KMS-11 (cell line): ENCODE measurements around the gene VWA7.

ENCODE experiments used
- H2AFZ ChIP-seq: fragments of 200-600 bp; sonication (generic); 2 replicates; pipeline ENCODE4 v1.6.1; 2016; ENCODE audit warnings: antibody characterized with exemption, mixed run types, low read depth
- H3K27ac ChIP-seq: fragments of 200-600 bp; sonication (generic); 2 replicates; pipeline ENCODE4 v1.6.1; 2016; ENCODE audit warnings: mild to moderate bottlenecking, mixed run types
- H3K27me3 ChIP-seq: fragments of 200-600 bp; sonication (generic); 2 replicates; pipeline ENCODE4 v1.6.1; 2017; ENCODE audit warnings: mild to moderate bottlenecking, low read depth, mixed run types, moderate library complexity; ENCODE audit not compliant: insufficient read depth
- H3K36me3 ChIP-seq: fragments of 200-600 bp; sonication (generic); 2 replicates; pipeline ENCODE4 v1.6.1; 2017; ENCODE audit warnings: mild to moderate bottlenecking, mixed run types; ENCODE audit not compliant: insufficient read depth
- H3K4me1 ChIP-seq: fragments of 200-600 bp; sonication (generic); 2 replicates; pipeline ENCODE4 v1.6.1; 2016; ENCODE audit warnings: mild to moderate bottlenecking, low read depth, mixed run types; ENCODE audit not compliant: poor library complexity, severe bottlenecking
- H3K4me2 ChIP-seq: fragments of 200-600 bp; sonication (generic); 2 replicates; pipeline ENCODE4 v1.7.0; 2016; ENCODE audit warnings: mild to moderate bottlenecking, mixed run types
- H3K4me3 ChIP-seq: fragments of 200-600 bp; sonication (generic); IDR thresholded peaks from 2 replicates; pipeline ENCODE4 v1.6.1; 2017; ENCODE audit warnings: low read depth, low read length, mixed read lengths; ENCODE audit not compliant: insufficient read depth
- H3K79me2 ChIP-seq: fragments of 200-600 bp; sonication (generic); 2 replicates; pipeline ENCODE4 v1.6.1; 2016; ENCODE audit warnings: low read depth, mixed run types; ENCODE audit not compliant: insufficient read depth
- H3K9ac ChIP-seq: fragments of 200-600 bp; sonication (generic); 2 replicates; pipeline ENCODE4 v1.6.1; 2016; ENCODE audit warnings: mild to moderate bottlenecking, mixed run types
- H4K20me1 ChIP-seq: fragments of 200-600 bp; sonication (generic); 2 replicates; pipeline ENCODE4 v1.6.1; 2016; ENCODE audit warnings: mild to moderate bottlenecking, mixed run types; ENCODE audit not compliant: insufficient read depth
- TF ChIP-seq, protein P1 (sequence below): fragments of 200-600 bp; sonication (generic); conservative IDR thresholded peaks from 2 replicates; pipeline ENCODE4 v1.6.1; 2017; ENCODE audit warnings: low read depth, mild to moderate bottlenecking, antibody characterized with exemption, low read length, moderate library complexity, mixed read lengths

The VWA7 gene

DNA sequence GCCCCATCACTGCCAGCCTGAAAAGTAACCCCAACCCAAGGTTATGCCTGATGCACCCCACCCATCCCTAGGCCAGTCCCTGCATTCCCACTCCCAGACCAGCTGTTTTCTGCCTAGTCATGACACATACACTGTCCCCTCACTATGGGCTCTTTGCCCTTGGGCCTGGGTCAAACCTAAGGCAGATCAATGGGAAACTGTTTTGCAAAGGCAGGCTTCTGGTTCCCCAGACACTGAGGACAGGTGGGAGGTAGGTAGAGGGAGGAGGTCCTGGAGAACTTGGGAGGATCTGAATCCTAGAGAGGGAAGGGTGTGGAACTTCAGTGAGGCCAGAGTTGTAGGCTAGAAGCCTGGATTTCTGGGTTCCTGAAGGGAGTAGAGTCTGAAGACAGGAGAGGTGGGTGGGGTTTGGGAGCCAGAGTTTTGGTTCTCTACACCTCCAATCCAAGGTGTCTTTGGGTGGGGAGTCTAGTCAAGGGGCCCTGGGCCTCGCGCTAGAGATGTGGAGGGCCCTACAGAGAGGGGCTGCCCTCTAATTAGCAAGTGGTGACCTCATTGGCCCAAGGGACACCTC, 42.8 kb downstream of the VWA7 start:
- no peak overlapping the region for H3K4me3 ChIP-seq
- H3K4me1 ChIP-seq, result peaks cover 42% of the 10 kb centered on the region
- H3K36me3 ChIP-seq, result peaks cover 7% of the 10 kb centered on the region; the same call in 1 of the 2 replicates

DNA sequence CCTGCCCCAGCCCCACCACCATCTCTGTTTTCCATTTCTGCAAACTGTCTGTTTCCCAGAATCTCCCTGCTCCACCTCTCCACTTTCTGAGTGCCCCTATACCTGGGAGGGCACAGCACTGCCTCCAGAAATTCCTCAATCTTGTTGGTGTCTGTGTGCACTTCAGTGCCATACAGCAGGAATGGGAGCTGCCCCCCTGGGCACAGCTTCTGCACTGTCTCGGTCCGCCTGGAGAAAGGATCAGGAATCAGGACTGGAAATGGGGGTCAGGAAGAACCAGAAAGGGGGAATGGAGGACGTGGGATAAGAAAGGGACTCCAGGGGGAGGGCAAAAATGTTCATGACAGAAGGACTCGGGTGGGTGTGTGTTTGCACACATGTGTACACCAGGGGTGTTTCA, 43.4 kb downstream of the VWA7 start:
- Histone ChIP-seq H3K79me2 (peaks cover 39% of the 10 kb centered on the region), H3K4me2 (peak overlapping the region; percentile 100), H3K4me1 (peaks cover 39% of the 10 kb centered on the region), H3K27me3 (no peaks in the 10 kb centered on the region), H4K20me1 (no peaks in the 10 kb centered on the region), H3K4me3 (no peak overlapping the region), H3K9ac (no peak overlapping the region; the same call in 1 of the 2 replicates), H3K27ac (peak overlapping the region; percentile 100; the same call in 1 of the 2 replicates), H3K36me3 (peaks cover 7% of the 10 kb centered on the region; the same call in 1 of the 2 replicates), H2AFZ (no peak overlapping the region)
- TF ChIP-seq, protein P1, sequence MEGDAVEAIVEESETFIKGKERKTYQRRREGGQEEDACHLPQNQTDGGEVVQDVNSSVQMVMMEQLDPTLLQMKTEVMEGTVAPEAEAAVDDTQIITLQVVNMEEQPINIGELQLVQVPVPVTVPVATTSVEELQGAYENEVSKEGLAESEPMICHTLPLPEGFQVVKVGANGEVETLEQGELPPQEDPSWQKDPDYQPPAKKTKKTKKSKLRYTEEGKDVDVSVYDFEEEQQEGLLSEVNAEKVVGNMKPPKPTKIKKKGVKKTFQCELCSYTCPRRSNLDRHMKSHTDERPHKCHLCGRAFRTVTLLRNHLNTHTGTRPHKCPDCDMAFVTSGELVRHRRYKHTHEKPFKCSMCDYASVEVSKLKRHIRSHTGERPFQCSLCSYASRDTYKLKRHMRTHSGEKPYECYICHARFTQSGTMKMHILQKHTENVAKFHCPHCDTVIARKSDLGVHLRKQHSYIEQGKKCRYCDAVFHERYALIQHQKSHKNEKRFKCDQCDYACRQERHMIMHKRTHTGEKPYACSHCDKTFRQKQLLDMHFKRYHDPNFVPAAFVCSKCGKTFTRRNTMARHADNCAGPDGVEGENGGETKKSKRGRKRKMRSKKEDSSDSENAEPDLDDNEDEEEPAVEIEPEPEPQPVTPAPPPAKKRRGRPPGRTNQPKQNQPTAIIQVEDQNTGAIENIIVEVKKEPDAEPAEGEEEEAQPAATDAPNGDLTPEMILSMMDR, result no peak

More for the DNA sequence above, 42.8 kb downstream of the VWA7 start:
- Histone ChIP-seq H2AFZ (no peak overlapping the region), H4K20me1 (no peaks in the 10 kb centered on the region), H3K27ac (peak overlapping the region; percentile 100; the same call in 1 of the 2 replicates), H3K9ac (peak overlapping the region; percentile 81; the same call in 1 of the 2 replicates), H3K27me3 (no peaks in the 10 kb centered on the region), H3K79me2 (peaks cover 39% of the 10 kb centered on the region), H3K4me2 (peak overlapping the region; percentile 100)
- TF ChIP-seq, protein P1, result no peak

DNA sequence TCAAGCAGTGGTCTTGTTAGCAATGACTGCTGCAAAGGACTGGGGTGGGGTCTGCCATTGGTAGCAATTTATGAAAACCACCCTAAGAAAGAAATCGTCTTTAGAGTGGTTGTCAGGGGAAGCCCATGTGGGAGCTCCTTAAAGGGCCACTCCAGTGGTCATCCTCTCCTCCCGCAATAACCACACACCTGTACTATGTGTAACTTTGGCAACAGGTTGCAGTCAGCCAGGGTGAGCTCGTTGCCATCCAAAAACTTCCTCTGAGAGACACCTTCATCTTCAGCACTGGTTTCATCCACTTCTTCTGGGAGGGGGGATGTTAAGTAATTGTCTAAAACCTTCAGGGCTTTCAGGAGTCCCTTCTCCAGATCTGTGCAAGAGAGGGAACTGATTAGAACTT, 45.1 kb downstream of the VWA7 start:
- Histone ChIP-seq H3K4me1 (peaks cover 33% of the 10 kb centered on the region), H3K79me2 (peaks cover 39% of the 10 kb centered on the region), H4K20me1 (no peaks in the 10 kb centered on the region), H2AFZ (no peak overlapping the region), H3K27ac (no peak overlapping the region), H3K36me3 (peaks cover 7% of the 10 kb centered on the region; the same call in 1 of the 2 replicates), H3K27me3 (no peaks in the 10 kb centered on the region), H3K4me3 (no peak overlapping the region), H3K9ac (no peak overlapping the region), H3K4me2 (no peak overlapping the region)
- TF ChIP-seq, protein P1, result no peak

DNA sequence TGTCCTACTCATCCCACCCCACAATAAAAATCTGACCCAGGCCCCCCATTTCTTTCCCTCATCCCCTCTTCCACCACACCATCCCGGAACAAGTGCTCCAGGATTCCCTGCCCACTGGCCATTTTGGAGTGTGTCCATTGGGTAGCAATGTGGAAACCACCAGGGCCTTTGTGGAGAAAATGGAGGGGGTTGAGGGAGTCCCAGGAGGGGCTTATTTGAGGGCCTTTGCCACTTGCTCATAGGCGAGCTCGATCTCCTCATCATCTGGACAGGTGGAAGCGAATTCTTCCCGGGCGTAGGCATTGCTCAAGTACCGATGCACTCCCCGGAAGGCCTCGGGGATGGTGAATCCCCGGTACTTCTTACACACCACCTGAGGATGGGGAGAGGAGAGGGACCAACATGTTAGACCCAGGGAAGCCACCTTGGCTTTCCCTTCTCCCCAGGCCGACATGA, 46.5 kb downstream of the VWA7 start:
- Histone ChIP-seq H3K36me3 (peaks cover 7% of the 10 kb centered on the region; the same call in 1 of the 2 replicates), H3K4me1 (peaks cover 27% of the 10 kb centered on the region), H4K20me1 (no peaks in the 10 kb centered on the region), H3K4me3 (no peak overlapping the region), H3K79me2 (peaks cover 25% of the 10 kb centered on the region), H2AFZ (no peak overlapping the region), H3K27ac (no peak overlapping the region), H3K27me3 (no peaks in the 10 kb centered on the region), H3K9ac (no peak overlapping the region), H3K4me2 (peak overlapping the region; percentile 52; the same call in 1 of the 2 replicates)
- TF ChIP-seq, protein P1, result no peak
